OCI-M2 (cell line): ENCODE data around the gene TRIO.

ENCODE experiments used
- DNase-seq: peaks from one replicate; lab custom pipeline; 2025; ENCODE audit not compliant: unreplicated experiment; lab: John Stamatoyannopoulos, UW

TRIO gene

DNA sequence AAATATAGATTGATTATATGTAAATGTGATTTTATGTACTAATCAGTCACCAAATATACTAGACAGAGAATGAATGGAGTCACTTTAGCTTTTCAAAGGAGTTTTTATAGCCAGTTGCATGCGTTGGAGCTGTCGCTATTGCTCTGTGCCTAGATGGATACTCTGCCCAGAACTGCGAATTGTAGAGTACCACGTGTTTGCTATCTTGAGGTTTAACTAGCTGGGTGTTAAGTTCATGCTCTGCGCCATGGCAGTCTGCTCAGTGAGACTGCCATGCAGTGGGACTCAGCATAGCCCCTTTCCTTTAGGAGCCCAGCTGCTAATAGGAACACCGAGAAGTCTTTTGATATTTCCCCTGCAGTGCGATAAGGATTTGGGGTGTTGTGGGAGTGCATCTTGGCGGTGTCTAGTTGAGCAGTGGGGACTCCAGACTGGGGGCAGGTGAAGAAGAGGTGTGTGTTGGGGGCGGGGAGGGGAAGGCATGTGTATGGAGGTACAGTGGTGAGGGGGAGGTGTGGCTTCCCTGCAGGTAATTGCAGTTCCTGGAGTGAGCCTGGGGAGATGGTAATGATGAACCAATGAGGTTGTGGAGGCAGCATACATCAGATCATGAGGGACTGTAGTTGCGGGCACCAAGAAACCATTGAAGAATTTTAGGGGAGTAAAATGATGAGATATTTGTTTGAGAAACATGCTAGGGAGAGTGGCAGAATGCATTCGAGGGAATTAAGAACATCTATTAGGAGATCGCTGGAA, 118.9 kb downstream of the TRIO start:
- DNase-seq = no peak

DNA sequence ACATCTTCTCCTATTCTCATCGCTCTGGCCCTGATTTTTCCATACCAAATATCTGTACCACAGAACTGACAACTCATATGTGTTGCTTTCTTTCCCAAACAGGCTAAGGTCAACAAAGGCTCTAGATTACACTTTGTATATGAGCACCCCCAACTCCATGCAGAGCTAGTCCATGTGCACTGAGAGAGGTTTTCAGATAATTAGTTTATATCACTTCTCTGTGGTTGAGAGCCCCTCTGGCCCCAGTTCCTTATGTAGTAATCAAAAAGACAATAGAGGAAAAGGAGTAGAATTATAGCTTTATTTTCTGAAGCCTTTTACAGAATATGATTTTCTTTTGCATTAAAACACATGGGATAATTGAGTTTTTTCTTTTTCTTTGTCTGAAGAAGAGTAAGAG, 120.0 kb downstream of the TRIO start:
- DNase-seq = no peak

GRCh38 chr5:14263699-14264098, 120.6 kb downstream of the TRIO start:
- no peak for DNase-seq

GRCh38 chr5:14264605-14265316, 121.6 kb downstream of the TRIO start:
- DNase-seq = peak; percentile 48

- no peak for DNase-seq
Measured at GRCh38 chr5:14265570-14265969, 122.4 kb downstream of the TRIO start.

DNA sequence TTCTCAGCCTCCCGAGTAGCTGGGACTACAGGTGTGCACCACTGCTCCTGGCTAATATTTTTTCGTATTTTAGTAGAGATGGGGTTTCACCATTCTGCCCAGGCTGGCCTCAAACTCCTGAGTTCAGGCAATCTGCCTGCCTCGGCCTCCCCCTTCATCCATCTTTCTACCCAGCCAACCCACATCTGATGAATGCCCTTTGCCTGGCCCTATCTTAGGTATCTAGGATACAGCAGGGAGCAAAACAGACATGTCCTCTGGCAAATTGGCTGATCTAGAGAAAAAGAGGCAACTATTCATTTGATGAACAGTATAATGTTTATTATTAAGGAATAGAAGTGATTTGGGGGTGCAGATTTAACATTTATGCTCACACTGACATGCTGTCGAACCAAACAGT, 123.0 kb downstream of the TRIO start:
- DNase-seq = no peak

DNA sequence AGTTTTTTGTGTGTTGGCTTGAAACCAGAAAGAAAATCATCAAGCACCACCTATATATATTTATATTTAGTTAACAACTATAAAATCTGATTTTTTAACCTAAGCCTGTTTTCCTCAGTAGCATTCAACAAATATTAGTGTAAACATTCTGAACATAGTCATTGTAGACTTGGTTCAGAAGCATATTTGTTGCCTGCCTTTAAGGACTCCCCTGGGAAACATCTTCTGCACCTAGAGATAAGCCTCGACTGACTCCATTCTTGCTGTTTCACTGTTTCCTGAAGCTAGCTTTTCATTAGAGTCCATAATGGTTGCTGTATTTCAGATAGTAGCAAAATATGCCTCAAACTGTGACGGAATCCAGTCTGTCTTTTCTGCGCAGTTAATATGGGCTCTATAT, 123.5 kb downstream of the TRIO start:
- no peak for DNase-seq

GRCh38 chr5:14267166-14267838, 124.2 kb downstream of the TRIO start:
- DNase-seq = no peak

- no peak for DNase-seq
Measured at GRCh38 chr5:14267991-14268708, 125.0 kb downstream of the TRIO start.

- no peak for DNase-seq
Measured at GRCh38 chr5:14268738-14269137, 125.6 kb downstream of the TRIO start.

GRCh38 chr5:14269395-14269794, 126.3 kb downstream of the TRIO start:
- DNase-seq = no peak

DNA sequence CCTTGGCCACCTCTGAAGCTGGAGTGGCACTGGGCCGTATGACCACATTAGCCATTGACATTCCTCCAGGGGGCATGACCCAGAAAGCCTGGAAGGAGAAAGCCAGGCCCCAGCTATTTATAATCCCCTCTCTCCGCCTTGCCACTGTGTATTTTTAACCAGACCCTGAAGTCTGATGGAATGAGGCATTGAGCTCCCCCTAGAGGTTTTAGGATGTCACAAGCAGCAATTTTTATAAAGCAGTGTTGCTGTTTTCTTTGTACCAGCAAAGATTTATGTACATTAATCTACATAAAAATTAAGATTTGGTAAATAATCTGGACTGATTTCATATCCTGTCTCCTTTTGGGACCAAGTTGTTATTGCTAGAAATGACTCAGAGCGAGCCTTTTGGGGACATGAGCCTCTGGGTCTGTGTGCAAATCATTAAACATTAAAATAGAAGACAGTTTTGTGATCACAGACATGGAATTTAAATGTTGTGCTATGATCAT, 127.1 kb downstream of the TRIO start:
- no peak for DNase-seq

- no peak for DNase-seq
Measured at GRCh38 chr5:14272548-14273205, 129.5 kb downstream of the TRIO start.

DNA sequence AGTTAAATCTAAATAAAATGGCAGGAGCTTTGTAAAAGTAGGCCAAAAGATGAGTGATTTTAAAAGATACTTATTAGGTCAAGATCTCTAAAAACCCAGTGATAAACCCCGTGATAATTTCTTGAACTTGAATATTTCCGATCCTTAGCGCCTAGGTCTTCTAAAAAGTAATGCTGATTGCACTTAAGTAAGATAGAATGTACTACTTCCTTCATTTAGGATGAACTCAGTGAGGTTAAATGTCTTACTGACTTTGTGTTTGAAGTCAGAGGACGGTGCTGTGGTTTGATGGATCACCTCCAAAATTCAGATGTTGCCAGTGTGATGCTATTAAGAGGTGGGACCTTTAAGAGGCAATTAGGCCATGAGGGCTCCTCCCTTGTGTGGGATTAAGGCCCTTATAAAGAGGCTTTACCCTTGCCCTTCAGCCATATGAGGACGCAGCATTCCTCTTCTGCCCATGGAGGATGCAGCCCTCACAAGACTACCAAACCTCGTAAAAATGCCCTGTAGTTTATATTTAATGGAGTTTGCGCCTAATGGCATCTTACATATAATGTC, 130.1 kb downstream of the TRIO start:
- DNase-seq = no peak

DNA sequence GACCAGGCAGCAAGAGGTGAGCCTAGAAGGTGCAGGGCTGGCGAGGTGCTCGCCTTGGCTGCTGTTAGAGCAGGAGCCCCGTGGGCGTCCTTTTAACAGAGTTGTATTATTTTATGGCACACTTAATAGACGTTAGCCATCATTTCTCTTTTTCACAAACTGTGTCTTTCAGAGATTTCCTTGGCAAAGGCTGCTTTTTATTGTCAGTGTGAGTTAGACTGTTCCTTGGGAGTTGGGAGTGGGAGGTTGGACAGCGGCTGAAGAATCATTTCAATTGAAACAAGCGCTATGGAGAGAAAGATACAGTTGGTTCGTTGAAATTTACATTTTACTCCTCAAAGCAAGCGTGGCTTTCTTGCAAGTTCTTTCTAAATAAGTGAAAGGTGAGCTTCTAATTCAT, 133.2 kb downstream of the TRIO start:
- no peak for DNase-seq

DNA sequence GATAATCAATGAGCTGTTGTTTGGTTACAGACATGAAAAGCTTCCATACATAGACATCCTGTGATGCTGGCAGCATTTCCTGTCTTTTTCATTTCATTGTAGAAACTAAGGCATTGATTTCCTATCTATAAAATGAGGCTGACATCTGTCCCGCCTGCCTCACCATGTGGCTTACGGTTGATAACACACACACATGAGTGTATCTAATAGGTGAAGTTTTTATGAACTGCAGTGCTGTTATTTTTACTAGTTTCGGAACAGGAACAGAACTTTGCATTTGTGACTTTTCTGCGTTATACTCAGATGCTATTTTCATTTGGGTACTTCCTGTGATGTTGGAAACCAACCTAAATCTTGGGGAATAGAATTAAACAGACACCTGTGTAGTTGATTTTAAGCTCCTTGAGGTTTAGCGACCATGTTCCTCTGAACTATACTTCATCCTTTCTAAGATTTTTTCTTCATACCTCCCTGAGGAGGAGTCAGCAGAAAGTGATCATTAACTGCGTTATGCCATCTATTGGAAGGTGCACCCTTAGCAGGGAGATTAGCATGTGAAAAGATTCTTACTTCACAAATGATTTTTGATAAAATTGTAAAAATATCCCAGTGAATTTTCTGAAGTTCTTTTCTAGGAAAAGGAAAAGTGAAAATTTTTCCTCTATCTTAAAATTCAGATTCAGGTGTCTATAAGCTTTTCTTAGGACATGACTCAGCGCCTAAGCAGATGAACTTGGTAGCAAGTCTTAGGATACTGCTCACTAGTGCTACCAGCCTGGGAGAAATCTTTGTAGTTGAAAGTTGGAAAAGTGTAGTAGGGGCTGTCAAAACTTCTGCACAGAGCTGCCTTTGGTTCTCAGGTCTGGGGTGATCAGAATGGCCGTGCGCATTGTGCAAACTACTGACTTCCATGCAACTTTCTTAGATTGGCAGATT, 134.5 kb downstream of the TRIO start:
- DNase-seq = no peak

DNA sequence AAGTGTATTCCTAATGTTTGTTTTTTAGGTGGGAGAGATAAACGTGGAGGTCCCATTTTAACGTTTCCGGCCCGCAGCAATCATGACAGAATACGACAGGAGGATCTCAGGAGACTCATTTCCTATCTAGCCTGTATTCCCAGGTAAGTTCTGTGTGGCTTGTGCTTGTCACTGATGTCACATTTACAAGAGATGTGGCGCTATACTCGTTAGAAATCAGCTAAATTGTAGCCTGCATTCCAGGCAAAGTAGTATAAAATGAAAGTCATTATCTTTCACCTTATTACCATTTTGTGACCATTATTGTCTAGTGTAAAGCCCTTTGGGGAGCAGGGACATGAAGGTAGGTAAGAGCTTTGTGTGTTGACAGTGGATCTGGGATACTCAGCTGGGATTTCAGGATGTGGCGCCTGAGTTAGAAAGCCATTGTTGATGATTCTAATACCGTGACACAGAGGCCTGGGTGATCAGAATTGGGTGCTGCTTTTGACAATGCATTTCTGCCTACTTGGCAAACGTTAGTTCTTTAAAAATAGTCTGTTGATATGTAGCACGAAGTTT, 137.2 kb downstream of the TRIO start:
- no peak for DNase-seq

DNA sequence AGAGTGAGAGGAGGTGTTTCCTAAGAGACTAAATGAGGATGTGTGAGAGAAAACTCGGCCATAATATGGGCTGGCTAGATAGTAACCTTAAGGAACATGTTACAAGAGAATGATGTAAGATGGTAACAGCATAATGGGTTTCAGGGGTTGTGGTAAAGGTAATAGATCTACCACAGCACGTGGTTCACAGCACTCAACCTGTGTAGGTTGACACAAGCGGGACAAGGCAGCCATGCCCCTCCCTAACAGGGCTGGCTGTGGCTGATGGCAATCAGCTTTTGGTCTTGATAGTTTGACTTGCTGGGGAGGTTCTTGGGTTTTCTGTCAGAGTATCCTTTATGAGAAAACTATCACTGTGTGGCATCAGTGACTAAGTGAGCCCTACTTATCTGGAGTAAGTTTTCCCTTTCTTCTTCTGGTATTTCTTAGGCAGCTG, 138.6 kb downstream of the TRIO start:
- no peak for DNase-seq

DNA sequence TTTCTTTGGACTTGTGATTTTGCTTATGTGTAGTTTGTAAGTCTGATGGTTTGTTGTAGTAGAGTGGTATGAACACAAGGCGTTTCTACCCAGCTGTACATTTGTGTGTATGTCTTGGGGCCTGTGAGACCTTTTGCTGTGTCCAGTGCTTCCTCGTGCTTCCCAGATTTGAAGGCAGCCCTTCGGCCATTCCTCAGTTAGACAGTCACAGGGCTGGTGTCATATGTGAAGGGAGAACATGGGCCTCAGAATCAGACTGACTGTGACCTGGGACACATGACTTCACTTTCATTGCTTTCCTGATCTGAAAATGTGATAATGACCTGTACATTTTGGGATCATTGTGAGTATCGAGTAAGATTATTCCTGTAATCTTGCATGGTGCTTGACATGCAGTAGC, 140.0 kb downstream of the TRIO start:
- no peak for DNase-seq
